CD4-positive, alpha-beta T cell treated with Interleukin-4 for 4 hours (primary cell): Measurements from ENCODE around the gene ZNF397.

Experiments used
- DNase-seq: peaks from one replicate; pipeline ENCODE4 v3.0.0-alpha.2; 2020

The ZNF397 gene

GRCh38 chr18:35306588-35307250 lies 65.9 kb downstream of the ZNF397 start:
- DNase-seq: no peak
